ENCODE measurements around the gene HAL.

GRCh38 chr12:95962222-95962621 lies 33.9 kb downstream of the HAL start:
- no peak for TF ChIP-seq POLR2A (IDR thresholded peaks at IDR 0.05)
- no peak for TF ChIP-seq CTCF (IDR thresholded peaks at IDR 0.05)
